ENCODE data around the gene COX19. TPM values are rescaled to one million over a fixed set of nuclear protein-coding genes. Genes with fewer than 3 reads are reported as not detected.

The COX19 gene
- total RNA-seq, 1 experiment from 2014 or later: 28.9 TPM

DNA sequence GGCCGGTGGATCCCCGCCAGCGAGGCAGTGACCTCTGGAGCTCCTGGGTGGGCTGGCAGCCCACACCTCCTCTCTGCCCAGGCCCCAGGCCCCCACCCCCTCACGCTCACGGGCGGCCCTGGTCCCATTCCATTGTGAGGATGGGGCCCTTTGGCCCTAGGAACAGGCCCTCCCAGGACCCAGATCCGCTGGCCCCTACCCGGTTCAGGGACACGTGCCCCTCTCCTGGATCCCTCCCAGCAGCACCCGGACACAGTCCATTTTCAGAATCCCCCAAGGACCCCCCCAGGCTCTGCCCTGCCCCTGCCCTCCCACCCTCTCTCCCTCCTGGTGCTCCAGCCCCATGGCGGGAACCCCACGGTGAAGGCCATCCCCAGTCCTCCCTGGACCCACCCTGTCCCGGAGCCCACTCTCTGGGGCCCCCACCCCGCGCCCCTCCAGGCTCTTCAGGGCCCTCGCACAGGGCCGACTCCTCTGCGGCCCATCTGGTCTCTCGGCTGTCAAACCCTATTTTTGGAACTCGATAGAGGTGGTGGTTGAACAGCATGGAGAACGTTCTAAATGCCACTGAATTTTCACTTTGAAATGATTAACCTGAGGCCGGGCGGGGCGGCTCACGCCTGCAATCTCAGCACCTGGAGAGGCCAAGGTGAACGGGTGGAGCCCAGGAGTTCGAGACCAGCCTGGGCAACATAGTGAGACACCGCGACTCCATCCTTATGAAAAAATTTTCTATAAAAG lies 28.9 kb downstream of the COX19 start:
- POLR2A ChIA-PET (ENCODE audit: unreplicated experiment): interaction anchor here (0.6 kb wide), 1 partner anchor 680 kb away, joined by 4 read pairs; no protein-coding TSS in a partner anchor
- H3K9me2 ChIP-seq (ENCODE audit: insufficient read depth): no peaks in the 10 kb centered on the region
- no peaks in the 10 kb centered on the region for H3K36me3 ChIP-seq (ENCODE audit: low read depth)
- H3K27me3 ChIP-seq (ENCODE audit: insufficient read depth, low read depth): no peaks in the 10 kb centered on the region
- H2AFZ ChIP-seq: no peak overlapping the region
- BruUV-seq (replicated peaks): TSS peak; percentile 46
- intact Hi-C loops (cut with micrococcal nuclease; ENCODE audit: unreplicated experiment): no loop called here
- no peaks in the 10 kb centered on the region for H4K20me1 ChIP-seq (ENCODE audit: insufficient read depth)
- H3K4me1 ChIP-seq (replicated peaks; ENCODE audit: insufficient read depth): peaks cover 64% of the 10 kb centered on the region
- H3K4me3 ChIP-seq: peak overlapping the region; percentile 48; the same call in 1 of the 2 replicates
- H3K79me2 ChIP-seq (ENCODE audit: low read depth): peaks cover 45% of the 10 kb centered on the region
- TF ChIP-seq EZH2 (IDR thresholded peaks at IDR 0.05; ENCODE audit: low read depth): no peak
- TF ChIP-seq, protein P1, sequence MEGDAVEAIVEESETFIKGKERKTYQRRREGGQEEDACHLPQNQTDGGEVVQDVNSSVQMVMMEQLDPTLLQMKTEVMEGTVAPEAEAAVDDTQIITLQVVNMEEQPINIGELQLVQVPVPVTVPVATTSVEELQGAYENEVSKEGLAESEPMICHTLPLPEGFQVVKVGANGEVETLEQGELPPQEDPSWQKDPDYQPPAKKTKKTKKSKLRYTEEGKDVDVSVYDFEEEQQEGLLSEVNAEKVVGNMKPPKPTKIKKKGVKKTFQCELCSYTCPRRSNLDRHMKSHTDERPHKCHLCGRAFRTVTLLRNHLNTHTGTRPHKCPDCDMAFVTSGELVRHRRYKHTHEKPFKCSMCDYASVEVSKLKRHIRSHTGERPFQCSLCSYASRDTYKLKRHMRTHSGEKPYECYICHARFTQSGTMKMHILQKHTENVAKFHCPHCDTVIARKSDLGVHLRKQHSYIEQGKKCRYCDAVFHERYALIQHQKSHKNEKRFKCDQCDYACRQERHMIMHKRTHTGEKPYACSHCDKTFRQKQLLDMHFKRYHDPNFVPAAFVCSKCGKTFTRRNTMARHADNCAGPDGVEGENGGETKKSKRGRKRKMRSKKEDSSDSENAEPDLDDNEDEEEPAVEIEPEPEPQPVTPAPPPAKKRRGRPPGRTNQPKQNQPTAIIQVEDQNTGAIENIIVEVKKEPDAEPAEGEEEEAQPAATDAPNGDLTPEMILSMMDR (conservative IDR thresholded peaks at IDR 0.05): no peak
- H3K9me3 ChIP-seq (ENCODE audit: insufficient read depth, low read depth): 0 out of 2 replicates have a peak, but pooled peaks cover 3% of the 10 kb centered on the region
- H3F3A ChIP-seq (ENCODE audit: insufficient read depth, low read depth): peaks cover 53% of the 10 kb centered on the region
- peak overlapping the region; percentile 74 for H3K4me2 ChIP-seq
- no peak for DNase-seq
- CTCF ChIA-PET: interaction anchor here (0.6 kb wide), 1 partner anchor 573 kb away, joined by 3 read pairs; no protein-coding TSS in a partner anchor
- peak overlapping the region; percentile 94 for H3K27ac ChIP-seq

DNA sequence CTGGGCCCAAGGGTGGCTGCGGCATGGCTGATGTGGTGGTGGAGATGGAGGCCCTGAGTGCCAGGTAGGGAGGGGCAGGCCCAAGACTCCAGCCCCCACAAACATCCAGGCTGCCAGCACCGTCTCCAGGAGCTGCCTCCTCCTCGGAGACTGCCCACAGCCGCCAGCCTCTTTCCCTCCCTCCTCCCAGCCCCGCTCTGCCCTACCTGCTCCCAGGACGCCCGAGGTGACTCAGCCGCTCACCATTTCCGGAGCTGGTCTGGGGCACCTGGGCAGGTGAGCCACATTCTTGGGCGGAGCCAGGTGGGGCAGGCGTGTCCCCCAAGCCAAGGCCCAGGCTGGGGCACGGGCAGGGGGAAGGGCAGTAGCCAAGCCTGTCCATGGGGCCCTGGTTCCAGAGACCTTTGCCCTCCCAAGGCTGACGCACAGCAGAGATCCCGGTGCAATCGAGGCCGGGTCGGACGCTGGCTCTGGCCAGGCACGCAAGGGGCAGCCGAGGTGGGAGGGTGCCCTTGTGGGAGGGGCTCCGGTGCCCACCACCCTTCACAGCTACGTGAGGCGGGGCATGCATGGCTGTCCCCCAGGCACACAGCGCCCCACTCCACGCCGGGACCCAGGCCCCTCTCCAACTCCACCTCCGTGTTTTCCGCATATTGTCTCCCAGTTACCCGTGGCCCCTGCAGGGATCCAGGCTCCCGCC lies 29.6 kb downstream of the COX19 start:
- DNase-seq: peak; percentile 99 to 100
- peaks cover 39% of the 10 kb centered on the region for H3K79me2 ChIP-seq (ENCODE audit: low read depth)
- TF ChIP-seq EZH2 (IDR thresholded peaks at IDR 0.05; ENCODE audit: low read depth): no peak
- TF ChIP-seq, protein P1 (conservative IDR thresholded peaks at IDR 0.05): no peak
- CTCF ChIA-PET: interaction anchor here (0.6 kb wide), 1 partner anchor 574 kb away, joined by 3 read pairs; no protein-coding TSS in a partner anchor
- no peaks in the 10 kb centered on the region for H3K36me3 ChIP-seq (ENCODE audit: low read depth)
- peak overlapping the region; percentile 48; the same call in 1 of the 2 replicates for H3K4me3 ChIP-seq
- 0 out of 2 replicates have a peak, but pooled peaks cover 3% of the 10 kb centered on the region for H3K9me3 ChIP-seq (ENCODE audit: insufficient read depth, low read depth)
- H3K27me3 ChIP-seq (ENCODE audit: insufficient read depth, low read depth): no peaks in the 10 kb centered on the region
- no peaks in the 10 kb centered on the region for H3K9me2 ChIP-seq (ENCODE audit: insufficient read depth)
- H3K27ac ChIP-seq: peak overlapping the region; percentile 94
- H3K4me2 ChIP-seq: peak overlapping the region; percentile 87
- intact Hi-C loops (cut with micrococcal nuclease; ENCODE audit: unreplicated experiment): loop anchor here (1.0 kb wide), 2 partner anchors 9 to 18 kb away; no protein-coding TSS in a partner anchor
- H3F3A ChIP-seq (ENCODE audit: insufficient read depth, low read depth): peaks cover 49% of the 10 kb centered on the region
- POLR2A ChIA-PET (ENCODE audit: unreplicated experiment): interaction anchor here (0.6 kb wide), 1 partner anchor 680 kb away, joined by 4 read pairs; no protein-coding TSS in a partner anchor
- BruUV-seq (replicated peaks): no TSS peak
- peak overlapping the region; percentile 69 for H2AFZ ChIP-seq
- H3K4me1 ChIP-seq (replicated peaks; ENCODE audit: insufficient read depth): peaks cover 61% of the 10 kb centered on the region
- H4K20me1 ChIP-seq (ENCODE audit: insufficient read depth): no peaks in the 10 kb centered on the region

DNA sequence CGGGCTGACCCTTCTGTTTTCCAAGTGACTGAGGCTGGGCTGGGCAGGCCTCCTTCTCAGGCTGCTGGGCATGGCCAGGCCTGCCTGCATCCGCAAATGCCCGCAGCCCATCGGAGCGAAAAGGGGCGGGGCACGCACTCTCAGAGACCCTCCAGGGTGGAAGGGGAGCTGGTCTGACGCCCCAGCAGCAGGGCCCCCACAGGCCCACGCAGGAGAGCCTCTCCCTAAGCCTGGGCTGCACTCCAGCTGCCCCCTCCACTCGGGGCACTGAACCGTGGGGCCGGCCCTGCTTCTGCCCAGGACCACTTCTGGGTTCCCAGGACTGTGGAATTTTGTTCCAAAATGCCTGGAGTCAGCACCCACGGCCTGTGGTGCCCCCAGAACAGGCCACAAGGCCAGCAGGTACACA lies 30.2 kb downstream of the COX19 start:
- BruUV-seq (replicated peaks): TSS peak; percentile 34
- no peaks in the 10 kb centered on the region for H4K20me1 ChIP-seq (ENCODE audit: insufficient read depth)

More for the DNA sequence above, 30.2 kb downstream of the COX19 start:
- CTCF ChIA-PET: no interaction called here
- H2AFZ ChIP-seq: peak overlapping the region; percentile 69
- peak overlapping the region; percentile 85 for H3K27ac ChIP-seq
- intact Hi-C loops (cut with micrococcal nuclease; ENCODE audit: unreplicated experiment): loop anchor here (1.0 kb wide), 2 partner anchors 9 to 18 kb away; no protein-coding TSS in a partner anchor
- H3K9me2 ChIP-seq (ENCODE audit: insufficient read depth): no peaks in the 10 kb centered on the region
- peak in 1 of 2 experiments; percentile 63 for DNase-seq
- H3K4me3 ChIP-seq: peak overlapping the region; percentile 45; the same call in 1 of the 2 replicates
- H3K4me2 ChIP-seq: peak overlapping the region; percentile 87
- peaks cover 38% of the 10 kb centered on the region for H3K79me2 ChIP-seq (ENCODE audit: low read depth)
- POLR2A ChIA-PET (ENCODE audit: unreplicated experiment): interaction anchor here (0.6 kb wide), 2 partner anchors 22 to 114 kb away, joined by 3 read pairs; no protein-coding TSS in a partner anchor
- 0 out of 2 replicates have a peak, but pooled peaks cover 3% of the 10 kb centered on the region for H3K9me3 ChIP-seq (ENCODE audit: insufficient read depth, low read depth)
- TF ChIP-seq, protein P1 (conservative IDR thresholded peaks at IDR 0.05): no peak
- TF ChIP-seq EZH2 (IDR thresholded peaks at IDR 0.05; ENCODE audit: low read depth): no peak
- H3K27me3 ChIP-seq (ENCODE audit: insufficient read depth, low read depth): no peaks in the 10 kb centered on the region
- no peaks in the 10 kb centered on the region for H3K36me3 ChIP-seq (ENCODE audit: low read depth)
- H3K4me1 ChIP-seq (replicated peaks; ENCODE audit: insufficient read depth): peaks cover 55% of the 10 kb centered on the region
- H3F3A ChIP-seq (ENCODE audit: insufficient read depth, low read depth): peaks cover 49% of the 10 kb centered on the region
